Mesendoderm (in vitro differentiated cells): ENCODE data around the gene CALD1. TPM values are rescaled to one million over a fixed set of nuclear protein-coding genes. Genes with fewer than 3 reads are reported as not detected.

Source experiments
- DNase-seq: peaks from one replicate; pipeline ENCODE4 v3.0.0; 2013
- H2AK5ac ChIP-seq: 2 replicates; pipeline ENCODE4 v1.6.1; 2013; ENCODE audit warnings: low read length, inconsistent platforms
- H2BK120ac ChIP-seq: 2 replicates; pipeline ENCODE4 v1.6.1; 2013; ENCODE audit warnings: low read depth, mild to moderate bottlenecking, low read length, moderate library complexity, mixed read lengths
- H2BK15ac ChIP-seq: replicated peaks from 2 replicates; pipeline ENCODE4 v1.6.1; 2013; ENCODE audit warnings: low read depth, mild to moderate bottlenecking, moderate library complexity
- H2BK5ac ChIP-seq: 2 replicates; pipeline ENCODE4 v1.6.1; 2013; ENCODE audit warnings: low read length, inconsistent platforms
- H3K18ac ChIP-seq: 2 replicates; pipeline ENCODE4 v1.6.1; 2013; ENCODE audit warnings: mild to moderate bottlenecking, low read length, mixed read lengths
- H3K23ac ChIP-seq: one replicate; pipeline ENCODE4 v1.6.1; 2013; ENCODE audit warnings: low read length
- H3K27ac ChIP-seq: 2 replicates; pipeline ENCODE4 v1.5.1; 2013; ENCODE audit warnings: low read depth, mild to moderate bottlenecking, inconsistent platforms, low read length, moderate library complexity
- H3K27me3 ChIP-seq: 2 replicates; pipeline ENCODE4 v1.6.1; 2013; ENCODE audit warnings: low read length, control low read depth, mild to moderate bottlenecking, inconsistent platforms; ENCODE audit not compliant: insufficient read depth, poor library complexity
- H3K36me3 ChIP-seq: 2 replicates; pipeline ENCODE4 v1.6.1; 2013; ENCODE audit warnings: low read length, inconsistent platforms; ENCODE audit not compliant: control insufficient read depth, insufficient read depth
- H3K4ac ChIP-seq: one replicate; pipeline ENCODE4 v1.6.1; 2013; ENCODE audit warnings: low read depth, mild to moderate bottlenecking, low read length, moderate library complexity
- H3K4me1 ChIP-seq: 2 replicates; pipeline ENCODE4 v1.6.1; 2013; ENCODE audit warnings: low read depth, low read length, inconsistent platforms; ENCODE audit not compliant: control insufficient read depth
- H3K4me2 ChIP-seq: 2 replicates; pipeline ENCODE4 v1.6.1; 2013; ENCODE audit warnings: low read length
- H3K4me3 ChIP-seq: 2 replicates; pipeline ENCODE4 v1.5.1; 2013; ENCODE audit warnings: mild to moderate bottlenecking, low read length
- H3K56ac ChIP-seq: one replicate; pipeline ENCODE4 v1.6.1; 2013; ENCODE audit warnings: low read length
- H3K79me1 ChIP-seq: 2 replicates; pipeline ENCODE4 v1.6.1; 2013; ENCODE audit warnings: low read length, inconsistent platforms
- H3K79me2 ChIP-seq: 2 replicates; pipeline ENCODE4 v1.6.1; 2013; ENCODE audit warnings: mild to moderate bottlenecking, low read length; ENCODE audit not compliant: control insufficient read depth, insufficient read depth
- H3K9ac ChIP-seq: 2 replicates; pipeline ENCODE4 v1.6.1; 2013; ENCODE audit warnings: low read length, inconsistent platforms
- H4K5ac ChIP-seq: one replicate; pipeline ENCODE4 v1.6.1; 2013; ENCODE audit warnings: low read length
- H4K8ac ChIP-seq: one replicate; pipeline ENCODE4 v1.6.1; 2013; ENCODE audit warnings: low read depth, mild to moderate bottlenecking, control low read depth, low read length, moderate library complexity
- WGBS: extraction: QIAGEN DNeasy Blood & Tissue Kit; methylation state at CpG from one replicate; pipeline ENCODE4 v1.1.7; 2013; ENCODE audit warnings: low lambda C conversion rate, missing lambda C conversion rate; ENCODE audit not compliant: insufficient coverage; ENCODE audit errors: extremely low coverage; 5-methylcytosine and 5-hydroxymethylcytosine counted together
- small RNA-seq: library from polyadenylated mRNA; stranded (forward); fragments of <200 nt; extraction: miRNeasy Mini kit (QIAGEN cat#:217004); gene quantifications from one replicate; pipeline ENCODE3, GENCODE V24; 2013; ENCODE audit not compliant: insufficient read depth

The CALD1 gene

DNA sequence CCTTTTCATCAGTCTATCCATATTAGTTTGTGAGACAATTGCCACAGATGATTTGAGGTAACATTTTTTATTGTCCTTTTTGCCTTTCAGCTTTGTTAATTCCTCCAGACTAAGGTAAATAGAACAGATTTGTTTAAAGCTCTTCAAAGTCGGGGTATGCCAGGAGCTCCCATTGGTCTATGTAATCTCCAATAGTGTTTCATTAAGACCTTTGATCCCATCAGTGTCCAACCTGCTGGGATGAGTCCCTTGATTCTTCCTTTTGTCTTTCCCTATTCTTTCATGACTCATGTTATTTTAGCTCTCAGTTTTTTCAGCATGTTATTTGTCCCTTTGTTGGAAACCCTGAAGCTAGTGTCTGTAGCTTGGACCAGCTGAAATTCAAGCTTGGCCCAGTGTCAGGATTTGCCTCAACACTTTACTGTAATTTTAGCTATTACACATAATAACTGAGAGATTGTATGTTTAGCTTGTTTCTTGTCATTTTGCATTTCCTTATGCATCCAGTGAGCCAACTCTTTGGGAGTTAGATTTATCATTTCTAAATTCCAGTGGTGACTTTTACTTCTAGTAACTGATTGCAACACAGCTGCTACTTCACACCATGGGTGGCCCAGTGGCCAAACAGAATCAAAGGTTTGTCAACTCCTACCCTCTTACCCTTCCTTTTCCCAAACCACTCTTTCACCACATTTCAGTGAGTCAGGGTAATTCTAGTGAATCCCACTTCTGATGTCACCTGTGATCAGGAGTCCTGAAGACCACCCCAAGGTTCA is 222.1 kb downstream of the CALD1 start:
- Histone ChIP-seq H2AK5ac (no peak overlapping the region), H4K5ac (no peak overlapping the region), H3K4me3 (no peak overlapping the region), H2BK5ac (no peak overlapping the region), H2BK15ac (no peak overlapping the region), H3K18ac (no peak overlapping the region), H3K79me2 (no peaks in the 10 kb centered on the region), H4K8ac (no peak overlapping the region), H3K4me1 (no peaks in the 10 kb centered on the region), H3K4ac (no peak overlapping the region), H3K4me2 (no peak overlapping the region), H2BK120ac (no peak overlapping the region), H3K36me3 (no peaks in the 10 kb centered on the region), H3K23ac (no peak overlapping the region), H3K27me3 (no peaks in the 10 kb centered on the region), H3K9ac (no peak overlapping the region), H3K56ac (no peak overlapping the region), H3K27ac (no peak overlapping the region), H3K79me1 (no peaks in the 10 kb centered on the region)
- no peak for DNase-seq
- no CpG with 5 or more reads among the region's 1 CpG for WGBS

DNA sequence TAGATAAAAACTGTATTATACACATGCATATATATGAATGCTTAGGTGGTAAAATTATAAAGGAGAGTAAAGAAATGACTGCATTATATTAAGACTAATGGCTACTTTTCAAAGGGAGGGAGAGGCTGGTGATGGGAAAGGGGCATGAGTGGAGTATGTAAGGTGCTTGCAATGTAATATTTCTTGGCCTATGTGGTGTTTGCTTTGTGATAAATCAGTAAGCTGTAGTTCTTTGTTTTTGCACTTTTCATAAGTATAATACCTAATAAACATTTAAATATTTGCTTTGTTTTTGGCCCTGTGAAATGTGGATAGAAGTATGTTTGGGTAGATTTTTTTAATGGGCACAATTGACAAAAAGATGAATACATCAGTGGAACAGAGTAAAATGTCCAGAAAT is 232.8 kb downstream of the CALD1 start:
- H3K56ac ChIP-seq = no peak overlapping the region
- no peak overlapping the region for H2BK5ac ChIP-seq
- DNase-seq = no peak
- H2BK120ac ChIP-seq = no peak overlapping the region
- no peaks in the 10 kb centered on the region for H3K36me3 ChIP-seq
- H3K27ac ChIP-seq = no peak overlapping the region
- no peaks in the 10 kb centered on the region for H3K79me1 ChIP-seq
- no peak overlapping the region for H3K9ac ChIP-seq
- H3K4me1 ChIP-seq = no peaks in the 10 kb centered on the region
- H2BK15ac ChIP-seq = no peak overlapping the region
- H4K5ac ChIP-seq = no peak overlapping the region
- no peaks in the 10 kb centered on the region for H3K79me2 ChIP-seq
- no peaks in the 10 kb centered on the region for H3K27me3 ChIP-seq
- no peak overlapping the region for H3K23ac ChIP-seq
- H3K4me2 ChIP-seq = no peak overlapping the region
- H3K4ac ChIP-seq = no peak overlapping the region
- no peak overlapping the region for H3K18ac ChIP-seq
- no peak overlapping the region for H3K4me3 ChIP-seq
- H2AK5ac ChIP-seq = no peak overlapping the region
- no peak overlapping the region for H4K8ac ChIP-seq

Small RNA genes lying within 50 kb of the gene (small RNA-seq; reads per million reads assigned to genes)
- not detected for gene TUBB3P2
